MCF 10A (cell line): ENCODE results near the gene OSBP2. TPM values are rescaled to one million over a fixed set of nuclear protein-coding genes. Genes with fewer than 3 reads are reported as not detected.
"Not testable (repeated sequence)": the region's sequence is repeated elsewhere in the genome, so short reads cannot be mapped to it uniquely, and the experiment has no call there.

Experiments
- BruUV-seq: library from RNA; stranded (reverse); fragments of 400-500 nt; replicated peaks from 2 replicates; lab custom pipeline; 2021; lab: Mats Ljungman, UMichigan
- CTCF ChIA-PET: fragments of 300-600 bp; sonication (Branson Sonifier 250); formaldehyde crosslinking; extraction: SDS; loops from one replicate; lab custom pipeline; 2021; ENCODE audit warnings: antibody characterized with exemption, inconsistent platforms; lab: Yijun Ruan, JAX
- POLR2A ChIA-PET: fragments of 300-600, 350-650 bp; sonication (Branson Sonifier 250); formaldehyde crosslinking; extraction: SDS; loops from one replicate; lab custom pipeline; 2020; ENCODE audit warnings: antibody characterized with exemption, inconsistent platforms; lab: Yijun Ruan, JAX
- DNase-seq: peaks from one replicate; pipeline ENCODE4 v3.0.0-alpha.2; 2018; ENCODE audit not compliant: unreplicated experiment
- H3K27ac Mint-ChIP-seq: one replicate; pipeline ENCODE4 v1.8.0; 2022; ENCODE audit warnings: mild to moderate bottlenecking, low read depth, mixed read lengths; ENCODE audit not compliant: unreplicated experiment
- H3K27me3 Mint-ChIP-seq: one replicate; pipeline ENCODE4 v1.8.0; 2022; ENCODE audit warnings: mixed read lengths; ENCODE audit not compliant: insufficient read depth, unreplicated experiment
- H3K36me3 Mint-ChIP-seq: one replicate; pipeline ENCODE4 v1.8.0; 2022; ENCODE audit warnings: mild to moderate bottlenecking, moderate library complexity, mixed read lengths; ENCODE audit not compliant: insufficient read depth, unreplicated experiment
- H3K4me1 Mint-ChIP-seq: one replicate; pipeline ENCODE4 v1.8.0; 2022; ENCODE audit warnings: mixed read lengths; ENCODE audit not compliant: insufficient read depth, unreplicated experiment
- H3K4me3 Mint-ChIP-seq: one replicate; pipeline ENCODE4 v1.8.0; 2022; ENCODE audit warnings: mild to moderate bottlenecking, moderate library complexity, mixed read lengths; ENCODE audit not compliant: unreplicated experiment
- H3K9me3 Mint-ChIP-seq: one replicate; pipeline ENCODE4 v1.8.0; 2022; ENCODE audit warnings: mixed read lengths; ENCODE audit not compliant: unreplicated experiment
- CTCF ChIP-seq: fragments of 200-600 bp; IDR thresholded peaks from one replicate; pipeline ENCODE4 v1.8.0; 2022; ENCODE audit warnings: antibody characterized with exemption, mild to moderate bottlenecking; ENCODE audit not compliant: unreplicated experiment
- intact Hi-C: fragments of 100-400 bp; cut with micrococcal nuclease; formaldehyde crosslinking; loops from 2 replicates; pipeline ENCODE4 v1.14.1; 2022
- total RNA-seq: library from RNA; stranded (reverse); gene quantifications from 2 replicates; pipeline ENCODE4 v1.2.3, GENCODE V29; 2022

OSBP2 gene
- total RNA-seq, 1 experiment from 2014 or later: 276 TPM

GRCh38 chr22:30773919-30774318 is 79.2 kb downstream of the OSBP2 start:
- H3K27ac Mint-ChIP-seq: no peak overlapping the region
- BruUV-seq: no TSS peak
- intact Hi-C loops: no loop called here

GRCh38 chr22:30774566-30774965 is 79.9 kb downstream of the OSBP2 start:
- no peak overlapping the region for H3K27ac Mint-ChIP-seq
- intact Hi-C loops: no loop called here
- no peak for DNase-seq
- no TSS peak for BruUV-seq
- no peak for TF ChIP-seq CTCF
- no peaks in the 10 kb centered on the region for H3K36me3 Mint-ChIP-seq
- CTCF ChIA-PET: interaction anchor here (3.4 kb wide), 1 partner anchor 146 kb away, joined by 17 read pairs; no protein-coding TSS in a partner anchor
- no peak overlapping the region for H3K4me3 Mint-ChIP-seq
- H3K4me1 Mint-ChIP-seq: no peaks in the 10 kb centered on the region
- POLR2A ChIA-PET: no interaction called here
- no peaks in the 10 kb centered on the region for H3K27me3 Mint-ChIP-seq
- H3K9me3 Mint-ChIP-seq: no peaks in the 10 kb centered on the region

More at GRCh38 chr22:30773919-30774318, 79.2 kb downstream of the OSBP2 start:
- Mint-ChIP-seq H3K36me3 (no peaks in the 10 kb centered on the region), H3K4me3 (no peak overlapping the region), H3K9me3 (no peaks in the 10 kb centered on the region), H3K27me3 (no peaks in the 10 kb centered on the region), H3K4me1 (no peaks in the 10 kb centered on the region)
- no peak for DNase-seq
- no peak for TF ChIP-seq CTCF
- CTCF ChIA-PET: interaction anchor here (3.4 kb wide), 1 partner anchor 146 kb away, joined by 17 read pairs; no protein-coding TSS in a partner anchor
- POLR2A ChIA-PET: no interaction called here

DNA sequence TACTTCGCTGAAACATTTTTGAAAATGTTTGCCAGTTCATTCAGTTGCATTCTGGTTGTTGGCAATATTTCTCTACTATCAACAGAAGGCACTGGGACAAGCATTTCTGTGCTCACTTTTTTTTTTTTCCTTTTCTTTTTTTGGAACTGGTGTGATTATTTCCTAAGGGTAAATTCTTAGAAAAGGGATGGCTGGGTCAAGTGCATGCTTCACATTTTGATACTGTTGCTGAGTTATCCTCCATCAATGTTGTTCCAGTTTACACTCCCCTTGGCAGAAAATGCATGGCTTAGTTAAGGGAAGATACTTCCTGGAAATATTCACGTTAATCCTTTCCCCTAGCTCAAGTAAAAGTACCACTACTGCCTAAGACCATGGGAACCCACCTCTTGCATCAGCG is 81.8 kb downstream of the OSBP2 start:
- intact Hi-C loops: no loop called here
- Mint-ChIP-seq H3K27me3 (no peaks in the 10 kb centered on the region), H3K4me3 (no peak overlapping the region), H3K4me1 (peaks cover 5% of the 10 kb centered on the region), H3K27ac (no peak overlapping the region), H3K9me3 (no peaks in the 10 kb centered on the region), H3K36me3 (no peaks in the 10 kb centered on the region)
- TF ChIP-seq CTCF: no peak
- no peak for DNase-seq
- ChIA-PET CTCF (interaction anchor here (0.6 kb wide), 2 partner anchors 19 to 1265 kb away, joined by 3 to 4 read pairs; no protein-coding TSS in a partner anchor), POLR2A (interaction anchor here (0.6 to 0.8 kb wide), 2 partner anchors 72 to 144 kb away, joined by 3 read pairs; no protein-coding TSS in a partner anchor)
- no TSS peak for BruUV-seq

- not testable (repeated sequence) for BruUV-seq
- CTCF ChIA-PET: interaction anchor here (1.1 to 1.4 kb wide), 2 partner anchors 11 to 143 kb away, joined by 3 to 4 read pairs; no protein-coding TSS in a partner anchor
Observed at GRCh38 chr22:30777146-30777545, 82.5 kb downstream of the OSBP2 start.

More at GRCh38 chr22:30777146-30777545, 82.5 kb downstream of the OSBP2 start:
- H3K27me3 Mint-ChIP-seq, H3K36me3 Mint-ChIP-seq, H3K4me3 Mint-ChIP-seq, DNase-seq, H3K9me3 Mint-ChIP-seq, H3K27ac Mint-ChIP-seq, H3K4me1 Mint-ChIP-seq, intact Hi-C loops: not testable (repeated sequence)
- POLR2A ChIA-PET: interaction anchor here (0.6 kb wide), 1 partner anchor 71 kb away, joined by 3 read pairs; no protein-coding TSS in a partner anchor
